ENCODE results near the gene C4orf50. TPM values are rescaled to one million over a fixed set of nuclear protein-coding genes. Genes with fewer than 3 reads are reported as not detected.

C4orf50 gene
- total and polyA plus RNA-seq, 2 experiments from 2014 or later: 0.06 to 0.31 TPM

GRCh38 chr4:6041800-6042199, 23.6 kb upstream of the C4orf50 start:
- Mint-ChIP-seq H3K4me1 (no peaks in the 10 kb centered on the region; the same call in 2 of the 3 replicates), H3K4me3 (no peak overlapping the region), H3K27me3 (ENCODE audit: insufficient read depth, low read depth, poor library complexity) (peaks cover 2% of the 10 kb centered on the region), H3K27ac (no peak overlapping the region), H3K9me3 (no peaks in the 10 kb centered on the region), H3K36me3 (ENCODE audit: low read depth) (no peaks in the 10 kb centered on the region)
- TF ChIP-seq REST (IDR thresholded peaks at IDR 0.05; ENCODE audit: unreplicated experiment) (no peak), JUNB (IDR thresholded peaks at IDR 0.05; ENCODE audit: unreplicated experiment) (no peak), STAT1 (IDR thresholded peaks at IDR 0.05; ENCODE audit: unreplicated experiment) (no peak), CREB1 (CRISPR knock-in tag; IDR thresholded peaks at IDR 0.05; ENCODE audit: low read depth) (no peak), ZNF331 (CRISPR knock-in tag; IDR thresholded peaks at IDR 0.05; ENCODE audit: low read depth) (no peak), NANOG (IDR thresholded peaks at IDR 0.05; ENCODE audit: borderline replicate concordance) (no peak)
- TF ChIP-seq, protein P1, sequence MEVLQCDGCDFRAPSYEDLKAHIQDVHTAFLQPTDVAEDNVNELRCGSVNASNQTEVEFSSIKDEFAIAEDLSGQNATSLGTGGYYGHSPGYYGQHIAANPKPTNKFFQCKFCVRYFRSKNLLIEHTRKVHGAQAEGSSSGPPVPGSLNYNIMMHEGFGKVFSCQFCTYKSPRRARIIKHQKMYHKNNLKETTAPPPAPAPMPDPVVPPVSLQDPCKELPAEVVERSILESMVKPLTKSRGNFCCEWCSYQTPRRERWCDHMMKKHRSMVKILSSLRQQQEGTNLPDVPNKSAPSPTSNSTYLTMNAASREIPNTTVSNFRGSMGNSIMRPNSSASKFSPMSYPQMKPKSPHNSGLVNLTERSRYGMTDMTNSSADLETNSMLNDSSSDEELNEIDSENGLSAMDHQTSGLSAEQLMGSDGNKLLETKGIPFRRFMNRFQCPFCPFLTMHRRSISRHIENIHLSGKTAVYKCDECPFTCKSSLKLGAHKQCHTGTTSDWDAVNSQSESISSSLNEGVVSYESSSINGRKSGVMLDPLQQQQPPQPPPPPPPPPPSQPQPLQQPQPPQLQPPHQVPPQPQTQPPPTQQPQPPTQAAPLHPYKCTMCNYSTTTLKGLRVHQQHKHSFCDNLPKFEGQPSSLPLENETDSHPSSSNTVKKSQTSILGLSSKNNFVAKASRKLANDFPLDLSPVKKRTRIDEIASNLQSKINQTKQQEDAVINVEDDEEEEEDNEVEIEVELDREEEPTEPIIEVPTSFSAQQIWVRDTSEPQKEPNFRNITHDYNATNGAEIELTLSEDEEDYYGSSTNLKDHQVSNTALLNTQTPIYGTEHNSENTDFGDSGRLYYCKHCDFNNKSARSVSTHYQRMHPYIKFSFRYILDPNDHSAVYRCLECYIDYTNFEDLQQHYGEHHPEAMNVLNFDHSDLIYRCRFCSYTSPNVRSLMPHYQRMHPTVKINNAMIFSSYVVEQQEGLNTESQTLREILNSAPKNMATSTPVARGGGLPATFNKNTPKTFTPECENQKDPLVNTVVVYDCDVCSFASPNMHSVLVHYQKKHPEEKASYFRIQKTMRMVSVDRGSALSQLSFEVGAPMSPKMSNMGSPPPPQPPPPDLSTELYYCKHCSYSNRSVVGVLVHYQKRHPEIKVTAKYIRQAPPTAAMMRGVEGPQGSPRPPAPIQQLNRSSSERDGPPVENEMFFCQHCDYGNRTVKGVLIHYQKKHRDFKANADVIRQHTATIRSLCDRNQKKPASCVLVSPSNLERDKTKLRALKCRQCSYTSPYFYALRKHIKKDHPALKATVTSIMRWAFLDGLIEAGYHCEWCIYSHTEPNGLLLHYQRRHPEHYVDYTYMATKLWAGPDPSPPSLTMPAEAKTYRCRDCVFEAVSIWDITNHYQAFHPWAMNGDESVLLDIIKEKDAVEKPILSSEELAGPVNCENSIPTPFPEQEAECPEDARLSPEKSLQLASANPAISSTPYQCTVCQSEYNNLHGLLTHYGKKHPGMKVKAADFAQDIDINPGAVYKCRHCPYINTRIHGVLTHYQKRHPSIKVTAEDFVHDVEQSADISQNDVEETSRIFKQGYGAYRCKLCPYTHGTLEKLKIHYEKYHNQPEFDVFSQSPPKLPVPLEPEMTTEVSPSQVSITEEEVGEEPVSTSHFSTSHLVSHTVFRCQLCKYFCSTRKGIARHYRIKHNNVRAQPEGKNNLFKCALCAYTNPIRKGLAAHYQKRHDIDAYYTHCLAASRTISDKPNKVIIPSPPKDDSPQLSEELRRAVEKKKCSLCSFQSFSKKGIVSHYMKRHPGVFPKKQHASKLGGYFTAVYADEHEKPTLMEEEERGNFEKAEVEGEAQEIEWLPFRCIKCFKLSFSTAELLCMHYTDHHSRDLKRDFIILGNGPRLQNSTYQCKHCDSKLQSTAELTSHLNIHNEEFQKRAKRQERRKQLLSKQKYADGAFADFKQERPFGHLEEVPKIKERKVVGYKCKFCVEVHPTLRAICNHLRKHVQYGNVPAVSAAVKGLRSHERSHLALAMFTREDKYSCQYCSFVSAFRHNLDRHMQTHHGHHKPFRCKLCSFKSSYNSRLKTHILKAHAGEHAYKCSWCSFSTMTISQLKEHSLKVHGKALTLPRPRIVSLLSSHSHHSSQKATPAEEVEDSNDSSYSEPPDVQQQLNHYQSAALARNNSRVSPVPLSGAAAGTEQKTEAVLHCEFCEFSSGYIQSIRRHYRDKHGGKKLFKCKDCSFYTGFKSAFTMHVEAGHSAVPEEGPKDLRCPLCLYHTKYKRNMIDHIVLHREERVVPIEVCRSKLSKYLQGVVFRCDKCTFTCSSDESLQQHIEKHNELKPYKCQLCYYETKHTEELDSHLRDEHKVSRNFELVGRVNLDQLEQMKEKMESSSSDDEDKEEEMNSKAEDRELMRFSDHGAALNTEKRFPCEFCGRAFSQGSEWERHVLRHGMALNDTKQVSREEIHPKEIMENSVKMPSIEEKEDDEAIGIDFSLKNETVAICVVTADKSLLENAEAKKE (CRISPR knock-in tag; IDR thresholded peaks at IDR 0.05): no peak
- no peaks in the 10 kb centered on the region for H3K9me2 ChIP-seq (ENCODE audit: insufficient read depth)
- no peaks in the 10 kb centered on the region for H3K79me2 ChIP-seq (replicated peaks; ENCODE audit: insufficient read depth)
- no peak overlapping the region for H3K27ac ChIP-seq (ENCODE audit: low read depth)
- H3K36me3 ChIP-seq (ENCODE audit: insufficient read depth): no peaks in the 10 kb centered on the region
- H3F3A ChIP-seq (replicated peaks; ENCODE audit: low read depth): no peaks in the 10 kb centered on the region
- H2AFZ ChIP-seq: no peak overlapping the region
- H4K20me1 ChIP-seq (replicated peaks; ENCODE audit: insufficient read depth): no peaks in the 10 kb centered on the region
- DNase-seq (ENCODE audit: low spot score) (no peak), ATAC-seq (no peak)
- H3K27me3 ChIP-seq (ENCODE audit: insufficient read depth): no peaks in the 10 kb centered on the region
- no peak overlapping the region for H3K4me3 ChIP-seq
- no peaks in the 10 kb centered on the region for H3K4me1 ChIP-seq (ENCODE audit: insufficient read depth)
- no peak overlapping the region for H3K4me2 ChIP-seq

Data from GM23338 (cell line).